ENCODE measurements around the gene TTLL5. TPM values are rescaled to one million over a fixed set of nuclear protein-coding genes. Genes with fewer than 3 reads are reported as not detected.

The TTLL5 gene
- total and polyA plus RNA-seq, 2 of the 4 experiments (the other 2 are of a cell fraction): 11.9 to 16.7 TPM

DNA sequence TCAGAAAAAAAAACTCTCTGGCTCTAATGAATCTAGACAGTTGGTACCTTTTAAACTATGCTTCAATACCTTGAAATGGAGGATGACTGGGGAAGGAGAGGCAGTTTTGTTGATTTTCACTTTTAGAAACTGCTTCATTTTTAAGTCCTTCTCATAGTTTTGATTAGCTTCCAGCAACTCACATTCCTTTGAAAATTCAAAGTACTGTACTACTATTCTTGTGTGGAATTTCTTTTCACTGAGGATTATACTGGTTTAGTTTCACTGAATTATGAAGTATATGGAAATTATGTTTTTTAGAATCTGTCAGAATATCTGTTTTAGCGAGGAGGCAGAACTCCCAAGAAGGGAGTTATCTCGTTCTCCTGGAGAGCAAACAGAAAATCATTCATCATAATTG lies 204.5 kb downstream of the TTLL5 start:
- no peaks in the 10 kb centered on the region for H4K20me1 ChIP-seq (ENCODE audit: insufficient read depth, low read length)
- peak overlapping the region; percentile 34 for H2BK5ac ChIP-seq (ENCODE audit: low read depth, low read length, poor library complexity, severe bottlenecking)
- dilution Hi-C loops (cut with HindIII; ENCODE audit: low sequenced_read_pairs, unreplicated experiment) (no loop called here), in situ Hi-C loops (cut with MboI; ENCODE audit: low sequenced_read_pairs) (no loop called here), intact Hi-C loops (cut with micrococcal nuclease) (loop anchor here (2.0 to 5.0 kb wide), 3 partner anchors 13 to 117 kb away; partner anchors contain the start of gene TGFB3)
- H2AFZ ChIP-seq (replicated peaks; ENCODE audit: low read length, poor library complexity): no peak overlapping the region
- H3K4me3 ChIP-seq (ENCODE audit: insufficient read depth, low read depth, low read length): no peak overlapping the region
- no peak overlapping the region for H3K9ac ChIP-seq (ENCODE audit: low read depth, low read length)
- H3K56ac ChIP-seq (ENCODE audit: extremely low read depth, insufficient read depth, low read length): no peak overlapping the region
- no peak overlapping the region for H3K23ac ChIP-seq (ENCODE audit: low read depth, low read length)
- TF ChIP-seq, protein P1, sequence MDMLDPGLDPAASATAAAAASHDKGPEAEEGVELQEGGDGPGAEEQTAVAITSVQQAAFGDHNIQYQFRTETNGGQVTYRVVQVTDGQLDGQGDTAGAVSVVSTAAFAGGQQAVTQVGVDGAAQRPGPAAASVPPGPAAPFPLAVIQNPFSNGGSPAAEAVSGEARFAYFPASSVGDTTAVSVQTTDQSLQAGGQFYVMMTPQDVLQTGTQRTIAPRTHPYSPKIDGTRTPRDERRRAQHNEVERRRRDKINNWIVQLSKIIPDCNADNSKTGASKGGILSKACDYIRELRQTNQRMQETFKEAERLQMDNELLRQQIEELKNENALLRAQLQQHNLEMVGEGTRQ (IDR thresholded peaks at IDR 0.05; ENCODE audit: low read depth, low read length): no peak
- TF ChIP-seq, protein P2, sequence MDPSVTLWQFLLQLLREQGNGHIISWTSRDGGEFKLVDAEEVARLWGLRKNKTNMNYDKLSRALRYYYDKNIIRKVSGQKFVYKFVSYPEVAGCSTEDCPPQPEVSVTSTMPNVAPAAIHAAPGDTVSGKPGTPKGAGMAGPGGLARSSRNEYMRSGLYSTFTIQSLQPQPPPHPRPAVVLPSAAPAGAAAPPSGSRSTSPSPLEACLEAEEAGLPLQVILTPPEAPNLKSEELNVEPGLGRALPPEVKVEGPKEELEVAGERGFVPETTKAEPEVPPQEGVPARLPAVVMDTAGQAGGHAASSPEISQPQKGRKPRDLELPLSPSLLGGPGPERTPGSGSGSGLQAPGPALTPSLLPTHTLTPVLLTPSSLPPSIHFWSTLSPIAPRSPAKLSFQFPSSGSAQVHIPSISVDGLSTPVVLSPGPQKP (IDR thresholded peaks at IDR 0.05; ENCODE audit: borderline replicate concordance, low read depth, low read length): no peak
- TF ChIP-seq, protein P3, sequence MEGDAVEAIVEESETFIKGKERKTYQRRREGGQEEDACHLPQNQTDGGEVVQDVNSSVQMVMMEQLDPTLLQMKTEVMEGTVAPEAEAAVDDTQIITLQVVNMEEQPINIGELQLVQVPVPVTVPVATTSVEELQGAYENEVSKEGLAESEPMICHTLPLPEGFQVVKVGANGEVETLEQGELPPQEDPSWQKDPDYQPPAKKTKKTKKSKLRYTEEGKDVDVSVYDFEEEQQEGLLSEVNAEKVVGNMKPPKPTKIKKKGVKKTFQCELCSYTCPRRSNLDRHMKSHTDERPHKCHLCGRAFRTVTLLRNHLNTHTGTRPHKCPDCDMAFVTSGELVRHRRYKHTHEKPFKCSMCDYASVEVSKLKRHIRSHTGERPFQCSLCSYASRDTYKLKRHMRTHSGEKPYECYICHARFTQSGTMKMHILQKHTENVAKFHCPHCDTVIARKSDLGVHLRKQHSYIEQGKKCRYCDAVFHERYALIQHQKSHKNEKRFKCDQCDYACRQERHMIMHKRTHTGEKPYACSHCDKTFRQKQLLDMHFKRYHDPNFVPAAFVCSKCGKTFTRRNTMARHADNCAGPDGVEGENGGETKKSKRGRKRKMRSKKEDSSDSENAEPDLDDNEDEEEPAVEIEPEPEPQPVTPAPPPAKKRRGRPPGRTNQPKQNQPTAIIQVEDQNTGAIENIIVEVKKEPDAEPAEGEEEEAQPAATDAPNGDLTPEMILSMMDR (conservative IDR thresholded peaks at IDR 0.05; ENCODE audit: low read depth, low read length): no peak
- TF ChIP-seq FOS (IDR thresholded peaks at IDR 0.05; ENCODE audit: low read depth, low read length): no peak
- TF ChIP-seq CEBPB (IDR thresholded peaks at IDR 0.05; ENCODE audit: low read depth, low read length): no peak
- no peak for TF ChIP-seq POLR2A (IDR thresholded peaks at IDR 0.05; ENCODE audit: low read depth, low read length)
- TF ChIP-seq MAFK (IDR thresholded peaks at IDR 0.05; ENCODE audit: low read depth, low read length): no peak
- TF ChIP-seq RCOR1 (IDR thresholded peaks at IDR 0.05; ENCODE audit: insufficient replicate concordance, low read length): no peak
- TF ChIP-seq MAZ (IDR thresholded peaks at IDR 0.05; ENCODE audit: borderline replicate concordance, low read depth, low read length): no peak
- peaks cover 0 to 3% of the 10 kb centered on the region in 2 experiments; a peak in 1 of 4 replicates for H3K79me1 ChIP-seq (ENCODE audit: low read depth in 1 of 2, low read length in 2 of 2)
- H2BK15ac ChIP-seq (ENCODE audit: low read depth, low read length): 0 out of 3 replicates have a peak overlapping the region, but pooled peaks have one; percentile 77
- no peak overlapping the region for H2BK120ac ChIP-seq (ENCODE audit: low read depth, low read length)
- WGBS, 2 experiments (ENCODE audit: extremely low coverage in 2 of 2, insufficient read length in 1 of 2): no CpG with 5 or more reads among the region's 2 CpGs
- H2AK9ac ChIP-seq (replicated peaks; ENCODE audit: low read depth, low read length, poor library complexity): no peak overlapping the region
- ATAC-seq (ENCODE audit: low read depth) (no peak), DNase-seq (peak; percentile 21)
- ChIA-PET POLR2A (ENCODE audit: unreplicated experiment) (no interaction called here), CTCF (interaction anchor here (1.1 kb wide), 1 partner anchor 71 kb away, joined by 3 read pairs; no protein-coding TSS in a partner anchor)
- no peaks in the 10 kb centered on the region for H3K27me3 ChIP-seq (ENCODE audit: control insufficient read depth, insufficient read depth, low read length)
- peaks cover 14% of the 10 kb centered on the region for H3K9me1 ChIP-seq (ENCODE audit: insufficient read depth, low read length)
- no TSS peak for BruUV-seq (replicated peaks)
- H4K91ac ChIP-seq (ENCODE audit: insufficient read depth, low read depth, low read length): no peak overlapping the region
- H3K9me3 ChIP-seq (ENCODE audit: control insufficient read depth, insufficient read depth, low read length): no peaks in the 10 kb centered on the region
- H2AK5ac ChIP-seq (ENCODE audit: low read depth, low read length): no peak overlapping the region
- no peak overlapping the region for H3K27ac ChIP-seq (ENCODE audit: insufficient read depth, low read length)
- H3K14ac ChIP-seq (replicated peaks; ENCODE audit: low read depth, low read length): no peak overlapping the region; the same call in 1 of the 2 replicates
- H4K5ac ChIP-seq (ENCODE audit: low read depth, low read length): no peak overlapping the region
- peaks cover 25% of the 10 kb centered on the region for H3K4me1 ChIP-seq (ENCODE audit: control insufficient read depth, insufficient read depth, low read length)
- H3K4me2 ChIP-seq (ENCODE audit: low read depth, low read length): peak overlapping the region; percentile 33
- 0 out of 2 replicates have a peak overlapping the region, but pooled peaks have one; percentile 9 for H2BK20ac ChIP-seq (ENCODE audit: low read depth, low read length)
- no peak overlapping the region for H4K8ac ChIP-seq (ENCODE audit: low read depth in 2 of 2, low read length in 2 of 2)
- H3K18ac ChIP-seq (ENCODE audit: low read depth, low read length): peak overlapping the region; percentile 17; the same call in 1 of the 2 replicates
- no peaks in the 10 kb centered on the region for H3K36me3 ChIP-seq (ENCODE audit: control insufficient read depth, insufficient read depth, low read length)
- H3K4ac ChIP-seq (ENCODE audit: low read depth, low read length): no peak overlapping the region
